H1 (cell line): Measurements from ENCODE around the gene RFNG. TPM values are rescaled to one million over a fixed set of nuclear protein-coding genes. Genes with fewer than 3 reads are reported as not detected.

Experiments
- CHD7 ChIP-seq: fragments of 300-600 bp; sonication (generic); IDR thresholded peaks from 2 replicates; pipeline ENCODE4 v1.7.1; 2012; ENCODE audit warnings: low read length, moderate library complexity, mild to moderate bottlenecking, inconsistent platforms; ENCODE audit not compliant: insufficient replicate concordance
- EP300 ChIP-seq, 2 experiments: IDR thresholded peaks; 1 replicate in 1 of 2; 2 replicates in 1 of 2; pipeline ENCODE4 v1.6.1; 2011 to 2012; ENCODE audit warnings: low read depth in 2 of 2, low read length in 2 of 2, mild to moderate bottlenecking in 2 of 2, borderline replicate concordance in 1 of 2, inconsistent platforms in 1 of 2, moderate library complexity in 1 of 2
- POLR2AphosphoS5 ChIP-seq: IDR thresholded peaks from 2 replicates; pipeline ENCODE4 v1.6.1; 2011; ENCODE audit warnings: low read depth, low read length
- RXRA ChIP-seq: IDR thresholded peaks from 2 replicates; pipeline ENCODE4 v1.6.1; 2011; ENCODE audit warnings: low read depth, mild to moderate bottlenecking, low read length, moderate library complexity; ENCODE audit not compliant: insufficient read depth
- TCF12 ChIP-seq: IDR thresholded peaks from 2 replicates; pipeline ENCODE4 v1.6.1; 2011; ENCODE audit warnings: low read depth, mild to moderate bottlenecking, low read length
- USF2 ChIP-seq: IDR thresholded peaks from 2 replicates; pipeline ENCODE4 v1.6.1; 2011; ENCODE audit warnings: low read length, improper control_type of control experiment
- polyA plus RNA-seq, 7 experiments: library from polyadenylated mRNA; depleted of rRNA in 3 of 7; stranded (reverse) in 5 of 7; unstranded in 2 of 7; fragments of >200 nt in 5 of 7; fragments of 200-250 nt in 2 of 7; gene quantifications; 1 replicate in 5 of 7; 2 replicates in 1 of 7; 4 replicates in 1 of 7; pipeline versions ENCODE4 v1.2.1 to v1.2.3, GENCODE V29; 2011 to 2013; ENCODE audit warnings: missing spikeins in 2 of 7, mixed read lengths in 2 of 7
- total RNA-seq: library from RNA; stranded (reverse); fragmentation: NEBNext Ultra II Directional; extraction: Animal tissue kit (Norgen Biotek cat#: 25700); gene quantifications from 2 replicates; pipeline ENCODE4 v1.2.1, GENCODE V29; 2021

RFNG gene
- total and polyA plus RNA-seq, 2 of the 8 experiments (the other 6 are each of a cell fraction or from before 2014, with no cell fraction given): 26.7 to 28.4 TPM

DNA sequence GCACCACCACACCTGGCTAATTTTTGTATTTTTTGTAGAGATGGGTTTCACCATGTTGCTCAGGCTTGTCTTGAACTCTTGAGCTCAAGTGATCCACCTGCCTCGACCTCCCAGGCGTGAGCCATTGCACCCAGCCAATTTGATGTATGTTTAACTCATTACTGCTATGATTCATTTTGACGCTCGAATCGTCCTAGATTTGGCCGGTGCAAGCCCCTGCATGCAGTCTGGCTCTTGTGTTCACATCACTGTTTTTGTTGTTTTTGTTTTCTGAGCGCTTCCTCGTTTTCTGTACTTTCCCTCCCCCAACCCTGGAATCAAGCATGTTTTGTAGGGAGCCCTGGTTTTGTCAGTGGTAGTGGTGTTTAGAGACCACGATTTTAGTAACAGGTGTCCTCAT lies 21.8 kb upstream of the RFNG start (continued):
- no peak for TF ChIP-seq CHD7
- TF ChIP-seq TCF12: no peak
- TF ChIP-seq EP300 (IDR thresholded peaks at IDR 0.05; ENCODE audit: borderline replicate concordance in 1 of 2, low read depth in 2 of 2, low read length in 2 of 2): no peak
- TF ChIP-seq RXRA: no peak
- TF ChIP-seq POLR2AphosphoS5: no peak
- no peak for TF ChIP-seq USF2
